GM19025 (cell line): Measurements from ENCODE around the gene NOD1.

Experiments
- ATAC-seq: cut with Tn5 transposase; IDR thresholded peaks from one replicate; pipeline ENCODE4 v1.9.1; 2021; ENCODE audit warnings: mild to moderate bottlenecking, low read depth, moderate library complexity; ENCODE audit not compliant: unreplicated experiment

The NOD1 gene

GRCh38 chr7:30471205-30471604 is 7.4 kb downstream of the NOD1 start:
- no peak for ATAC-seq

DNA sequence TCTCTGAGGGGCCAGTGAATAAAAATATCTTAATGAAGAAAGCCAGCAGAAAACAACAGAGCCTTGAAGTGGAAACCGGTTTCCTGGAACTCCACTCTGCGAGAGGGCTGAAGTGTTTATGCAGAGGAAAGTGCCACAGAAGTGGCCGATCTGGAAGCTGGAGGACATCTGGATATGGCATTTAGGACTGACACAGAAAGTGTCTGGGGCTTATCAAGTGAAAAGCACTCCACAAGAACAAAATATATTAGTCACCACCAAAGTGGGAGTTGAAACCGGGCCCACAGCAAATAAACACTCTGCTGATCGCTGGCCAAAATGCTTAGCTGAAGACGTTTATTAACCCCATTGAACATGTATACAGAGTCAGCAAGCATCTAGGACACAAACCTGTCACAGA is 7.8 kb downstream of the NOD1 start:
- ATAC-seq, result no peak

GRCh38 chr7:30470163-30470770 is 8.3 kb downstream of the NOD1 start:
- no peak for ATAC-seq

- ATAC-seq, result no peak
These were observed 9.3 kb downstream of the NOD1 start for GRCh38 chr7:30469303-30469702.

GRCh38 chr7:30468791-30469190 is 9.8 kb downstream of the NOD1 start:
- no peak for ATAC-seq

GRCh38 chr7:30468041-30468440 is 10.5 kb downstream of the NOD1 start:
- no peak for ATAC-seq

DNA sequence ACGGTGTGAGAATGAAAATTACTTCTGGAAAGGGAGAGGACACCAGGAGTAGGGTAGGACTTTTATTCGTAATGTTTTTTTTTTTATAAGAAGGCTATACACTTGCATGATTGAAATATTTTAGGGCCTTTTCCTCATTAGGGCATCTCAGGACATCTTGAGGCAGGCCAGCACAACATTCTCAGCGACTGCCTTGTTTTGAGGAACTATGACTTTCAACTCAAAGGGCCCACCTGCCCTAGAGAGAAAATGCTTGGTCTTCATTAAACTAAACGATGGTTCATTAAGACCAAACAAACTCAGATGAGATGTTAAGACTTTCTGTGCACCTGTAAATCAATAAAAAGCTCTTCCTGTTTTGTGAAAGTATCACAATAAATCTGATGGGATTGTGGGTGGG is 11.3 kb downstream of the NOD1 start:
- ATAC-seq, result no peak

- ATAC-seq, result no peak
These were observed 12.3 kb downstream of the NOD1 start for GRCh38 chr7:30466266-30466665.

- ATAC-seq, result no peak
These were observed 12.8 kb downstream of the NOD1 start for GRCh38 chr7:30465811-30466180.

DNA sequence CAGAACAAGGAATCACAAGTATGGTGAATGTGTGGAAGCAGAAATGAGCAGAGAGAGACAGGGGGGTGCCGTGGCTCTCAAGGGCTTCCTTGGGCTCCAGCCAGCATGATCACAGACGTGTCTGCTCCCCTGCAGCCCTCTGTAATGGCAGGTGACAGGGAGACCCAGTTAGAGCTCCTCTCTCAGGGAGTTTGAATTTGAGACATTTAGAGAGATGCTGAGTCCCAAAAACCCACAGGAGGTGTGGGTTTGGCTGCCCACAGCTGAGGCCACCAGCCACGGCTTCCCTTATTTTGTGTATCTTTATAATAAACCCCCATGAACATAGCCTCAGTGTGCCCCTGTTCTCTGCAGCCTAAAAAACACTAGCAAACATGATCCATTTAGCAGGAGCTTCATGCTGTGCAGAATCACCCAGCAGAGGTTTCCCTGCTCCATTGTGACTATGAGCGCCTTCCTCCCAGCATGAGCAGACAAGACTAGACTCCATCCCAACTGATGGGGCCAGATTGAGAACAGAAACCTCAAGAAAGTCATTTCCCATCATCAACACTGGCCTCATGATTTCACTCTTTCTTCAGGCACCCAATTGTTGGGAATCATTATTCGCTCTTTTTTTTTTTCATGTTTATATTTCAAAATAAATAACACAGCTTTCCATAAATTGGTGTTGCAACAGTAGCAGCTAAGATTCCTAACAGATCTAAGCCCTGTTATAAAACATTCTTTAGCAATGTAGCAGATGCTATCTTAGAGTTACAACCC is 13.4 kb downstream of the NOD1 start:
- no peak for ATAC-seq

GRCh38 chr7:30464231-30464671 is 14.3 kb downstream of the NOD1 start:
- ATAC-seq, result peak; percentile 36

- peak; percentile 69 for ATAC-seq
These were observed 15.0 kb downstream of the NOD1 start for GRCh38 chr7:30463405-30464145.

DNA sequence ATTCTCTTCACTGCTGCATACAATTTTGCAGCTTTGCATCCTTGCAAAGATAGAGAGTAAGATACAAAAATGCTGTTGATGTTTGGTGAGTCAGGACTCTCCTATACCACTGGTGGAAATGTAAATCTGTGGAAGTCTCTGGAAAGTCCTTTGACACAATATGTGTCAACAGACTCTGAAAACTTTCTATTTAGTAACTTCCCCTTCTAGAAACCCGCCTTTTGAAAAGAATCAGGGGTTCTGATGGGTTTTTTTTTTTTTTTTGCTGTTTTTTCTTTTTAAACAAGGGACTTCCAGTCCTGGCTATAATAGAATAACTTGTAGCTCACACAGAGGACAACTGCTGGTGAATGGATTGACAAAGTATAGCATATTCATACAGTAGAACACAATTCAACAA is 16.4 kb downstream of the NOD1 start:
- ATAC-seq, result no peak

GRCh38 chr7:30460246-30460633 is 18.3 kb downstream of the NOD1 start:
- ATAC-seq, result no peak

GRCh38 chr7:30459591-30460245 is 18.9 kb downstream of the NOD1 start:
- ATAC-seq, result no peak

GRCh38 chr7:30458311-30458710 is 20.3 kb downstream of the NOD1 start:
- no peak for ATAC-seq

- ATAC-seq, result no peak
These were observed 24.7 kb downstream of the NOD1 start for GRCh38 chr7:30453921-30454320.

- no peak for ATAC-seq
These were observed 25.6 kb downstream of the NOD1 start for GRCh38 chr7:30453016-30453415.

DNA sequence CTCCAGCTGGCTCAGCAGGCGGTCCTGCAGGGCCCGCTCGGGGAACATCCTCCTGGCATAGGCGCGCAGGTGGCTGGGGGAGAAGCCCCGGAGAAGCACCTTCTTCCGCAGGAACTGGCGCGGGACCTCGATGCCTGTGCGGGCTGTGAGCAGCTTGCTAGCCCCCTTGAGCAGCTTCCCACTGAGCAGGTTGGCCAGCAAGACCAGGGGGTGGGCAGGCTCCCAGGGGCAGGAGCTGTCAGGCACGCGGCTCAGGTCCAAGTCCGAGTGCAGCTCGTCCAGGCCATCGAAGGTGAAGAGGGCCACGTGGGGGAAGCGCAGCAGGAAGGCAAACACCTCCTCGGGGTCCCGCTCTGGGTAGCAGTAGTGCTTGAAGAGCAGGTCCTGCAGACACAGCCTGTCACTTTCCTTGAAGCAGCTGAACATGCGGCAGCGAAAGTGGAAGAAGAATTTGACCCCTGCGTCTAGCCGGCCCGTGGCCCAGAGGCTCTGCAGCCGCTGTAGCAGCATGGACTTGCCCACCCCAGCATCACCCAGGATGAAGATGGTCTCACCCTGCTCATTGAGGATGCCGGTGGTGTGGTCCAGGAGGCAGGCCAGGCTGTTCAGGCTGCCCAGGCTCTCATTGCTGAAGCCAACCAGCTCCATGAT is 26.2 kb downstream of the NOD1 start:
- no peak for ATAC-seq

DNA sequence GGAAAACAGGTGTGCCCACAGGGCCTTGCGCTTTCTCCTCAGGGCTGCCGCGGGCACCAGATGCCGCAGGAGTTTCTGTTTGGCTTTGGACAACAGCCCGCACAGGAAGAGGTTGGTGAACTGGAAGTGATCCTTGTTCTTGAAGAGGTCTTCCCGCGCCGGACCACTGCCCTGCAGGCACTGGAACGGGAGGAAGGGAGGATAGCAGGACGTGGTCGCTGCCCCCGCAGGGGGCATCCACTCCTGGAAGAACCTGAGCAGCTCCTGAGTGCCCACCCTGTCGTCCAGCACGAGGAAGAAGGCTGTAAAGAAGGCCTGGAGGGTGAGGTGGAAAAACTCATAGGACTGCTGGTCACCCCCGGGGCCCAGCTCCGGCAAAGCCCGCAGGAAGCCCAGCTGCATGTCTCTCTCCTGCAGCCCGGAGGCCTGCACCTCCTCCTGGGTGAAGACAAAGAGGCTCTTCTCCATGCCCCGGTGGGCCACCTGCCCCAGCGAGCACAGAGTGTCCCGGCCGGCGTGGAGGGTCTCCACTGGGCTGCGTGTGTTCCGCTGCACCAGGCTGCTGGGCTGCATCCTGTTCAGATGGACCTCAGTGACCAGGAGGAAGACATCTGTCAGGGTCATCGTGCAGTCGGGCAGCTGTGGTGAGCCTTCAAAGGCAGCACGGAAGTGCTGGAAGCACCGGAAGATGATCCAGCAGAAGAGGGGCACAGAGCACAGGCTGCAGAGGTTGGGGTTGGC is 26.9 kb downstream of the NOD1 start:
- no peak for ATAC-seq
